ENCODE results near the gene NADSYN1.

Gene NADSYN1

DNA sequence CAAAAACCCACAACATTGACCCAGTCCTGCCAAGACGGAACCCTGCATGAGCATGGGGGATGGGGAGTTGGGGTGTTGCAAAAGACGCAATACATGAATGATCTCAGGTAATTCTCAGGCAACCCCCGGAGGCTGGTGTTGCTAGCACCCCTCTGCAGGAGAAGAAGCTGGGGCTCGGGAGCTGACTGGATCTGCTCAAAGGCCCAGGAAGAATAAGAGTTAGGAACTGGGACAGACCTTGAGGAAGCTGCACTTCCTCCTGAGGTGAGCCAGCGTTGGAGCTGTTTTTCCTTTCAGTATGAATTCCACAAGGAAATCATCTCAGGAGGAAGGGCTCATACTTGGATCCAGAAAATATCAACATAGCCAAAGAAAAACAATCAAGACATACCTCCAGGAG is 95.1 kb downstream of the NADSYN1 start, which contains the start of gene KRTAP5-9:
Gene KRTAP5-9 (plus strand): TSS at position 301 of the 400 bp plus-strand sequence. CDS start 238 bp downstream, outside the sequence.
- Histone ChIP-seq H3K4me1 (no peaks in the 10 kb centered on the region), H3K4me3 (ENCODE audit: low read depth, low read length) (no peak within 1 kb of the TSS), H3K36me3 (no peaks in the 10 kb centered on the region), H3K27me3 (peaks cover 5% of the 10 kb centered on the region; the same call in 1 of the 2 replicates), H3K9me3 (no peaks in the 10 kb centered on the region)
- DNase-seq: no peak
- TF ChIP-seq, protein P1, sequence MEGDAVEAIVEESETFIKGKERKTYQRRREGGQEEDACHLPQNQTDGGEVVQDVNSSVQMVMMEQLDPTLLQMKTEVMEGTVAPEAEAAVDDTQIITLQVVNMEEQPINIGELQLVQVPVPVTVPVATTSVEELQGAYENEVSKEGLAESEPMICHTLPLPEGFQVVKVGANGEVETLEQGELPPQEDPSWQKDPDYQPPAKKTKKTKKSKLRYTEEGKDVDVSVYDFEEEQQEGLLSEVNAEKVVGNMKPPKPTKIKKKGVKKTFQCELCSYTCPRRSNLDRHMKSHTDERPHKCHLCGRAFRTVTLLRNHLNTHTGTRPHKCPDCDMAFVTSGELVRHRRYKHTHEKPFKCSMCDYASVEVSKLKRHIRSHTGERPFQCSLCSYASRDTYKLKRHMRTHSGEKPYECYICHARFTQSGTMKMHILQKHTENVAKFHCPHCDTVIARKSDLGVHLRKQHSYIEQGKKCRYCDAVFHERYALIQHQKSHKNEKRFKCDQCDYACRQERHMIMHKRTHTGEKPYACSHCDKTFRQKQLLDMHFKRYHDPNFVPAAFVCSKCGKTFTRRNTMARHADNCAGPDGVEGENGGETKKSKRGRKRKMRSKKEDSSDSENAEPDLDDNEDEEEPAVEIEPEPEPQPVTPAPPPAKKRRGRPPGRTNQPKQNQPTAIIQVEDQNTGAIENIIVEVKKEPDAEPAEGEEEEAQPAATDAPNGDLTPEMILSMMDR (IDR thresholded peaks at IDR 0.05; ENCODE audit: low read depth, low read length): no peak

DNA sequence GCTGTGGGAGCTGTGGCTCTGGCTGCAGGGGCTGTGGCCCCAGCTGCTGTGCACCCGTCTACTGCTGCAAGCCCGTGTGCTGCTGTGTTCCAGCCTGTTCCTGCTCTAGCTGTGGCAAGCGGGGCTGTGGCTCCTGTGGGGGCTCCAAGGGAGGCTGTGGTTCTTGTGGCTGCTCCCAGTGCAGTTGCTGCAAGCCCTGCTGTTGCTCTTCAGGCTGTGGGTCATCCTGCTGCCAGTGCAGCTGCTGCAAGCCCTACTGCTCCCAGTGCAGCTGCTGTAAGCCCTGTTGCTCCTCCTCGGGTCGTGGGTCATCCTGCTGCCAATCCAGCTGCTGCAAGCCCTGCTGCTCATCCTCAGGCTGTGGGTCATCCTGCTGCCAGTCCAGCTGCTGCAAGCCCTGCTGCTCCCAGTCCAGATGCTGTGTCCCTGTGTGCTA is 95.7 kb downstream of the NADSYN1 start:
- Histone ChIP-seq H3K27me3 (peaks cover 5% of the 10 kb centered on the region; the same call in 1 of the 2 replicates), H3K9me3 (no peaks in the 10 kb centered on the region), H3K36me3 (no peaks in the 10 kb centered on the region), H3K4me1 (no peaks in the 10 kb centered on the region), H3K4me3 (ENCODE audit: low read depth, low read length) (no peak overlapping the region)
- TF ChIP-seq, protein P1 (IDR thresholded peaks at IDR 0.05; ENCODE audit: low read depth, low read length): no peak
- DNase-seq: no peak

All from BE2C (cell line).